ENCODE measurements around the gene UBQLN1.

The UBQLN1 gene

DNA sequence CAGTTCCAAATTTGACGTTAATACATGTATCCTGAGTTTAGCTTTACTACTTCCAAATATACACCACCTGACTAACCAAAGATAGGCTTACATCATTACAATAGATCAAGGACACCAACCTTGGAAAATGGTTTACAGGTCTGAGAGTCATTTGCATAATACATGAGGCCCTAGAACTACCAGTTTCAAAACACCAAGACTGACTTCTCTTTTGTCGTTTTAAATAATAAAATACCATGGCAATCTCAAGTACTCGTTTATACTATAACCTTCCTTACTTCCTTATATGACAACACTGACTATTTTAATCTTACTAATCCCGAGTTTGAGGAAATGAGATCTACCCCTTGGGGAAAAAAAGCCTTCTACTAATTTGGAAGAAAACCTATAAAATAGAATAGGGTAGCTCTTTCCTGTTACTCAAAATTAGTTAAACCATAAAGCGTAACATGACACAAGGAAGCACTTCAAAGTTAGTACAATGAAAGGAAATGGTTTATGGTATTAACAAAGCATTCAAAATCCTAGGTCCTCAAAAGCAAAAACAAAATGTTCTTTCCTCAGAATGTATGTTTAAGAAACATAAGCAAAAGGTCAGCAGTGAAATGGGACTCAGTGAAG lies 42.1 kb downstream of the UBQLN1 start:
- H3K4me3 Mint-ChIP-seq = no peak overlapping the region
- H3K4me1 Mint-ChIP-seq = peaks cover 15 to 23% of the 10 kb centered on the region in 2 donors
- H3K27ac Mint-ChIP-seq = peak overlapping the region; percentile 68
- no peaks in the 10 kb centered on the region for H3K9me3 Mint-ChIP-seq
- no peaks in the 10 kb centered on the region for H3K27me3 Mint-ChIP-seq
- H3K36me3 Mint-ChIP-seq = peaks cover 22 to 36% of the 10 kb centered on the region in 2 donors
- peak; percentile 74 to 75 for ATAC-seq (replicated peaks)
- DNase-seq = no peak

DNA sequence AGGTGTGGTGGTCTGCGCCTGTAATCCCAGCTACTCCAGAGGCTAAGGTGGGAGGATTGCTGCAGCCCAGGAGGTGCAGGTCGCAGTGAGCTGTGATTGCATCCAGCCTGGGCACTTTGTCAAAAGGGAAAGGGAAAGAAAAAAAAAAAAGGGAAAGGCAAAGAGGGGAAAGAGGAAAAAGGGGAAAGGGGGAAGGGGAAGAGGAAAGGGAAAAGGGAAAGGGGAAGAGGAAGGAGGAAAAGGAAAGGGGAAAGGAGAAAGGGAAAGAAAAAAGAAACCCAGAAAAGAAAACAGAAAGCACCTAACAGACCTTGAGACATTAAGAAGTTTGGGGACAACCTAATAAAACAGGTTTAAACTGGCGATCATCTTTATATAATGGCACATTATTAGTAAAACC lies 44.8 kb downstream of the UBQLN1 start:
- H3K36me3 Mint-ChIP-seq = peaks cover 25 to 38% of the 10 kb centered on the region in 2 donors
- H3K27ac Mint-ChIP-seq = no peak overlapping the region
- ATAC-seq (replicated peaks) (no peak), DNase-seq (no peak)
- H3K9me3 Mint-ChIP-seq = no peaks in the 10 kb centered on the region
- H3K4me3 Mint-ChIP-seq = no peak overlapping the region
- H3K27me3 Mint-ChIP-seq = no peaks in the 10 kb centered on the region
- peaks cover 15 to 23% of the 10 kb centered on the region in 2 donors for H3K4me1 Mint-ChIP-seq

DNA sequence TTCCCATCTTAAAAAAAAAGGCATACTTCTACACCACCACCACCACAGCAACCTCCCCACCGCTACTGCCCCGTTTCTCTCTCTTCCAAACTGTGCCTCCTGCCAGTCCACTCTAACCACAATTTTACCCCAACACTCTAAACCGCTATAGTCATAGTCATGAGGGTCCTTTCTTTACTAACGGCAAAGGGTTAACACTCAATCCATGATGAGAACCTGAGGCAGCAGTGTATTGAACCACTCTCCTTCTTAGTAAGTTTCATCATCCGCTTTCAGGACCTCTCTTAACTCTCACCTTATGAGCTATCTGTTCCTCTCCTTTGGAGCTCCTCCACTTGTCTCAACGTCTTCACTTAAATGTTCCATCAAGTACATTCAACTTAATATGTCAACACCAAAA lies 50.8 kb downstream of the UBQLN1 start:
- DNase-seq (no peak), ATAC-seq (replicated peaks) (no peak)
- Mint-ChIP-seq H3K9me3 (peaks cover 0 to 6% of the 10 kb centered on the region in 2 donors), H3K4me1 (peaks cover 0 to 7% of the 10 kb centered on the region in 2 donors), H3K36me3 (peaks cover 23 to 42% of the 10 kb centered on the region in 2 donors), H3K27ac (no peak overlapping the region), H3K4me3 (no peak overlapping the region), H3K27me3 (no peaks in the 10 kb centered on the region)

DNA sequence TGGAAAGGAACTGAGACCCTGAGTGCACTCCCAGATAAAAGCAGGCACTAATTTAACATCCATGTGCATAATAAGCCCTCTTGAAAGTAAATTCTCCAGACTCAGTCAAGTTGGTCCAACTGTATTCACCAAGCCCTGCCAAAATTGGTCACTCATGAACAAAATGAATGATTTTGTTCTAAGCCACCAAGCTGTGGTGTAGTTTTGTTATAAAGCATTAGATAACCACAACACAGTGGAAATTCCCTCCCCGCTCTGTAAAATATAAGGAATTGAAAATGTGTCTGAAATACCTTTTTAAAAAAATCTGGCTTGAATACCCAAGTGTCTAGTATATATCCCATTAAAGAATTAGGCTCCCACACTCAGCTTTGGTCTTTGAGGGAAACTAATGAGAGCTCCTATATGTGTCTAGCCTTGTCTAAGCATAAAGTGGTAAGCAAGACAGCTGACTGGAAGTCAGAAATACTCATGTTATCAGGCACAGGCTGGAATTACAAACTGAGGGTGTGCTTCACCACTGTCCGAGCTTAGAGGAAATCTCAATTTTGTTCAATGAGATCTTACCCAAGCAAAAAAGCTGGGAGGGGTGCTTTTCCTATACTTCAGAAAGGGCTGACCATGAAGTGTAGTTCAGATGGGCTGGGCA lies 51.6 kb downstream of the UBQLN1 start:
- Mint-ChIP-seq H3K27ac (no peak overlapping the region), H3K4me1 (peaks cover 0 to 7% of the 10 kb centered on the region in 2 donors), H3K9me3 (peaks cover 0 to 6% of the 10 kb centered on the region in 2 donors), H3K36me3 (peaks cover 28 to 43% of the 10 kb centered on the region in 2 donors), H3K4me3 (no peak overlapping the region), H3K27me3 (no peaks in the 10 kb centered on the region)
- DNase-seq = no peak
- peak; percentile 82 to 94 for ATAC-seq (replicated peaks)

DNA sequence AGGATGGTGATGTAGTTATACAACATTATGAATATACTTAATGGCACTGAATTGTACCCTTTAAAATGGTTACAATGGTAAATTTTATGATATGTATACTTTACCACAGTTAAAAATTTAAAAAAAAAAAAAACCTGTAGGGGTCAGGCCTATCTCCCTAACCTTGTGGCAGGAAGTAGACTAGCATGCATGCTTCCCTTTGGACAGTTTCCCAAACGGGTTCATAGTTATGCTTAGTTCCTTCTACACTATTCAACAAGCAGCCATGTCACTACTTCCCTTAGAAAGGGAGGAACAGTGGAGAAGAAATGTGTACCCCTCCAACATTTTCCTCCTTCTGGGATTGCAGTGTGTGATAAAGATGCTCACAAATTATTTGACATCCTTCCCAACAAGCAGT lies 52.3 kb downstream of the UBQLN1 start:
- Mint-ChIP-seq H3K9me3 (peaks cover 0 to 6% of the 10 kb centered on the region in 2 donors), H3K27me3 (no peaks in the 10 kb centered on the region), H3K36me3 (peaks cover 31 to 46% of the 10 kb centered on the region in 2 donors), H3K4me1 (peaks cover 6 to 7% of the 10 kb centered on the region in 2 donors), H3K4me3 (no peak overlapping the region), H3K27ac (no peak overlapping the region)
- DNase-seq (no peak), ATAC-seq (replicated peaks) (no peak)

DNA sequence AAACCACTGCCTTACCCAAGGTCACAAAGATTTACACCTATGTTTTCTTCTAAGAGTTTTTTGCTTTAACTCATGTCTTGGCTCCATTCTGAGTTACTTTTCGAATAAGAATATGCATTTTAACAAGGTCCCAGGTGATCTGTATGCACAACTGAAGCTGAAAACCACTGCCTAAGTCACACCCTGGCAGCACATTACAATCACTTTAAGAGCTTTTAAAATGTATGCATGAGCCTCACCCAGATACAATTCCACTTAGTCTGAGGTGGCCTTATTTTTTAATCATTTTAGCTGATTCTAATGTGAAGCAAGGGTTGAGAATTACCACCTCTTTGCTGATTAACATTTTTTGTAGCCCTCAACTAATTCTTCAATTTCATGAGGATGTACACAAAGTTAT lies 55.3 kb downstream of the UBQLN1 start:
- Mint-ChIP-seq H3K36me3 (peaks cover 37 to 61% of the 10 kb centered on the region in 2 donors), H3K4me3 (no peak overlapping the region), H3K27ac (no peak overlapping the region)

DNA sequence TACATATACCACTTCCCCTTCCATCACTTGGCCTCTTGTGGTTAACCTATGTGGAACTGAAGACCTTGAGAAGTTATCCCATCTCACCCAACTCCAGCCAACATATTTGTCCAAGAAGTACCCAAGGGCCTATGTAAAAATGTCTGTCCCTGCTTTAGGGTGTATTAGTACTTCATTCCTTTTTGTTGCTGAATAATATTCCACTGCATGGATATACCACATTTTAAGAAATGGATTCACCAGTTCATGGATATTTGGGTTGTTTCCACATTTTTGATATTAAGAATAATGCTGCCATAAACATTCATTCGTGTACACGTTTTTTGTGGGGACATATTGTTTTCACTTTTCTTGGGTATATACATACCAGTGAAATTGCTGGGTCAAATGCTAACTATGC lies 56.2 kb downstream of the UBQLN1 start:
- Mint-ChIP-seq H3K27ac (peak overlapping the region; percentile 42), H3K27me3 (no peaks in the 10 kb centered on the region), H3K36me3 (peaks cover 37 to 63% of the 10 kb centered on the region in 2 donors), H3K4me3 (no peak overlapping the region), H3K4me1 (peaks cover 17 to 35% of the 10 kb centered on the region in 2 donors), H3K9me3 (peaks cover 2 to 6% of the 10 kb centered on the region in 2 donors)
- ATAC-seq (replicated peaks) (no peak), DNase-seq (no peak)

More for the DNA sequence above, 55.3 kb downstream of the UBQLN1 start:
- Mint-ChIP-seq H3K4me1 (peaks cover 15 to 31% of the 10 kb centered on the region in 2 donors), H3K27me3 (no peaks in the 10 kb centered on the region), H3K9me3 (peaks cover 2 to 6% of the 10 kb centered on the region in 2 donors)
- DNase-seq (no peak), ATAC-seq (replicated peaks) (no peak)

DNA sequence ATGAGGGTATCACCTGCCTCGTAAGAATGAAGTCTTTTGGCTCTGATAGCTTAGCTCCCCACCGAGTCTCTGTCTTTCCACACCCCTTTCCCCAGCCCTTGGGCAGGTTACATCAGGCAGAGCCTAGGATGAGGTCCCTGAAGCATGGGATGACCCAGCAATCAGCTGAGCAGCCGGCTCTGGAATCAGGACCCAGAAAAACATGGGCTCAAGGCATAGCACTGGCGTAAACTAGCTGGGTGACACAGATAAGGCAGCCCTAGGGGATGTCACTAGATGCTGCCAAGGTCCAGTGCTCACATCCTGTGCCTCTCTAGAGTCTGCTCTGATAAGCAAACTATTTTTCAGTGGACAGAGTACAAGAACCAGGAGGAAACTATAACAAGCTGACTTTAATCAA lies 58.2 kb downstream of the UBQLN1 start:
- Mint-ChIP-seq H3K36me3 (peaks cover 31 to 55% of the 10 kb centered on the region in 2 donors), H3K4me1 (peaks cover 17 to 38% of the 10 kb centered on the region in 2 donors), H3K9me3 (peaks cover 2 to 6% of the 10 kb centered on the region in 2 donors), H3K4me3 (no peak overlapping the region), H3K27me3 (no peaks in the 10 kb centered on the region), H3K27ac (no peak overlapping the region)
- ATAC-seq (replicated peaks) (no peak), DNase-seq (no peak)

DNA sequence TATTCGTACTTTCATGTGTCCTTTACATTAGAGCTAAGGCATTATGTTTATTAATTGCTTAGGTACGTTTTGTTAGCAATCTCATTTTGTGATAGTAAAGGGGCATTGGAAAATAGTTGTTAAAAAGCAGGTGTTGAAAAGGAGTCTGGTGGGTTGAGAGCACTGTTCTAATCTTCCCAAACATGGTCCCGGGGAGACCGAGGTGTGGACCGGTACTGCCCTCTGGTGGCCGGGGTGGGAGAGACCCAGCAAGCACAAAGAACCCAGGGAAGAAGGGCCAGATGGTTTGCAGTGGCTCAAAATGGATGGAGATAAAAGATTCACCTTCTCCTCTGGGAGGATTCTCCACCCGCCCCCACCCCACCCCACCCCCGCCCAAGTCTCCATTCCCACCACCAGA lies 58.7 kb downstream of the UBQLN1 start:
- ATAC-seq (replicated peaks) (peak; percentile 72 to 78), DNase-seq (peak; percentile 13)
- H3K4me3 Mint-ChIP-seq = no peak overlapping the region
- peaks cover 2 to 6% of the 10 kb centered on the region in 2 donors for H3K9me3 Mint-ChIP-seq
- H3K36me3 Mint-ChIP-seq = peaks cover 31 to 52% of the 10 kb centered on the region in 2 donors
- H3K27ac Mint-ChIP-seq = peak overlapping the region; percentile 68
- H3K4me1 Mint-ChIP-seq = peaks cover 17 to 38% of the 10 kb centered on the region in 2 donors
- no peaks in the 10 kb centered on the region for H3K27me3 Mint-ChIP-seq

DNA sequence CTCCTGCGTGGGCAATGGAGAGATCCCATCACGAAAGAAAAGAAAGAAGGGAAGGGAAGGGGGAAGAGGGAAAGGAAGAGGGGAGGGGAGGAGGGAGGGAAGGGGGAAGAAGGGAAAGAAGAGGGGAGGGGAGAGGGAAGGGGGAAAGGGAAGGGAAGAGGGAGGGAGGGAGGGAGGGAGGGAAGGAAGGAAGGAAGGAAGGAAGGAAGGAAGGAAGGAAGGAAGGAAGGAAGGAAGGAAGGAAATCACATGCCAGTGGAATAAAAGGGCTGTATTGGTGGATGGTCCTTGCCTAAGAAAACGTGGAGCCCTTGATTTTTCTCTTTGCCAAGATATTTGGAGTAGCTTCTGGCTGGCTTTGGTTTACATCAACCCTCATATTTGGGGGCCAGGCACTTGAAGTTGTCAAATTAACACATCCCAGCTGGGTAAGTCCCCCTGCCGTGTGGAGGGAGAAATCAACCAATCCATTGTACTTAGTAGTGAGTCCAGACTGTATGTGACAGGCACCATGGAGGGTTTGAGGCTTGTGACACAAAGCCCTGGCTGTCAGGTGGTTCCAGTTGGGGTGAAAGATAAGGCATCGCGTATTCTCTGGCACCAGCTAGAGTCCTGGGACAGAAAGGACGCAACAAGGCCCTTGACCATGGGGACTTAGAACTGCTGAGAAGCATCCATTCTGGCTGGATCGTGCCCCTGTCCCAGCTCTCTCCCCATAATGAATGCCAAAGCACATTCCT lies 61.1 kb downstream of the UBQLN1 start:
- peaks cover 0 to 2% of the 10 kb centered on the region in 2 donors for H3K9me3 Mint-ChIP-seq
- H3K27ac Mint-ChIP-seq = peak overlapping the region; percentile 26
- peaks cover 27 to 45% of the 10 kb centered on the region in 2 donors for H3K36me3 Mint-ChIP-seq
- DNase-seq (no peak), ATAC-seq (replicated peaks) (no peak)
- peaks cover 13 to 38% of the 10 kb centered on the region in 2 donors for H3K4me1 Mint-ChIP-seq
- no peaks in the 10 kb centered on the region for H3K27me3 Mint-ChIP-seq
- no peak overlapping the region for H3K4me3 Mint-ChIP-seq

DNA sequence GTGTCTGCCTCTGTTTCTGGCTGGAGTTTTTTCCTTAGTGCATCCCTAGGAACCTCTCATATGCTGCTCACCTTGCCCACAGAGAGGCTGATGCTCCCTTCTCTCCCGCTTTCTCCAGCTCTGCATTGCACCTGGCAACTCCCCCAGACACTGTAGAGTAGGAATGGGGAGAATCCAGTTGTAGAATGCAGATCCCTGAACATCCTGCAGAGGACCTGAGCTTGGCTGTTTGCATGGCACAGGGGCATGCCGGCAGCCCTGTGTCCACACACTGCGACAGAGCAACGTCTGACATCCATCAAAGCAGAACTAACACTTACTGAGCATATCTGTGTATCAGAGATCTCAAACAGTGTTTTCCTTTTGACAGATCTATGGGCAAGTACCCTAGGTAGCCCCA lies 65.0 kb downstream of the UBQLN1 start:
- H3K27me3 Mint-ChIP-seq = no peaks in the 10 kb centered on the region
- DNase-seq (no peak), ATAC-seq (replicated peaks) (no peak)
- peaks cover 9 to 11% of the 10 kb centered on the region in 2 donors for H3K4me1 Mint-ChIP-seq
- H3K36me3 Mint-ChIP-seq = peaks cover 20 to 36% of the 10 kb centered on the region in 2 donors
- no peak overlapping the region for H3K4me3 Mint-ChIP-seq
- peak overlapping the region; percentile 42 for H3K27ac Mint-ChIP-seq
- no peaks in the 10 kb centered on the region for H3K9me3 Mint-ChIP-seq

DNA sequence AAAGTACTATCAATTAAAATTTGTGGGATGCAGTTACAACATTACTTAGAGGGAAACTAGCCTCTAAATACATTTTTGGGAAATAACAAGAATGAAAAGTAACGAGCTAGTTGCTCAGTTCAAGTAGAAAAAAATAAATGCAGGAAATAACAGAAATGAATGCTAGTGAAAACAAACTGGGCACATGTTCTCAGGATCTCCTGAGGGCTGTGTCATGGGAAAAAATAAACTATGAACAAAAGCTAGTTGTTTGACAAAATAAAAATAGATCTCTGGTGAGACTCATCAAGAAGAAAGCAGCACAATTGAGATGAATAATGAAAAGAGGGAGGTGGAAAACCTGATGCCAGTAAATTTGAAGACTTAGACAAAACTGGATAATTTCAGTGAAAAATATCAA lies 68.5 kb downstream of the UBQLN1 start:
- DNase-seq = no peak
- H3K4me3 Mint-ChIP-seq = no peak overlapping the region
- ATAC-seq (replicated peaks) = no peak
- no peak overlapping the region for H3K27ac Mint-ChIP-seq
- no peaks in the 10 kb centered on the region for H3K4me1 Mint-ChIP-seq
- no peaks in the 10 kb centered on the region for H3K9me3 Mint-ChIP-seq
- H3K27me3 Mint-ChIP-seq = no peaks in the 10 kb centered on the region
- peaks cover 16 to 36% of the 10 kb centered on the region in 2 donors for H3K36me3 Mint-ChIP-seq

DNA sequence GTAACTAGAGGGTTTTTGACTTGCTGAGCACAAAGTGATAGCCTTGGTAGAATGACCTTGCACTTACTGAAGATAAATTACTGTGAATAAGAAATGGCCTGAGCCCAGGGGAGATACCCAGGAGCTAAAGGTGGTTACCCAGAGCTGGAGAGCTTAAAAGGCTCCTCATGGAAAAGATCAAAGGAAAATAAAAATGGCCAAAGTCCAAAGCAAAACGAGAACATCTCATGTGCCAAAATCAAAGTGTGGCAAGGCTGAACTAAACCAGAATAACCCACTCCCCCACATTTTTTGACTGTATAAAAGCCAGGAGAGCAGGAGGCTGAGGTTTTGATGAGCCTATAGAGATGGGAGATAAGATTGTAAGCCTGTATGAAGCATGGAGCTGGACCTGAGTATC lies 70.4 kb downstream of the UBQLN1 start:
- no peak overlapping the region for H3K4me3 Mint-ChIP-seq
- no peak overlapping the region for H3K27ac Mint-ChIP-seq
- no peaks in the 10 kb centered on the region for H3K27me3 Mint-ChIP-seq
- H3K4me1 Mint-ChIP-seq = no peaks in the 10 kb centered on the region
- DNase-seq = no peak
- H3K9me3 Mint-ChIP-seq = no peaks in the 10 kb centered on the region
- no peak for ATAC-seq (replicated peaks)
- H3K36me3 Mint-ChIP-seq = peaks cover 10 to 28% of the 10 kb centered on the region in 2 donors

DNA sequence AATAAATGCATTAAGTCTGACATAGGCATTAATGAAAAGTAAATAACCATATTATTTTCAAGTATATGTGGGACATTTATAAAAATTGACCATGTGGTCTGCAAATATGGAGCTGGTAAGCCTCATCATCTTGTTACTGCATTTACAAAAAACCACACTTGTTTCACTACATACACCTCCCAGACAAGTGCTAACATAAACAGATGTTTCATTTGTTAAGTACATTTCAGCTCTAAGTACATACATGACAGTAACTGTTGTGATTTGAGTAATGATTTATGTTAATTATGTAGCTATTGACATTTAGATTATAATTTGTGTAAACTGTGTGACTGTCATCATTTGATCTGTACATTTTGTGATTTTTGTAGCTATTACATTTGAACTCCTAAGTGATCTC lies 70.9 kb downstream of the UBQLN1 start:
- H3K27me3 Mint-ChIP-seq = no peaks in the 10 kb centered on the region
- ATAC-seq (replicated peaks) = no peak
- no peaks in the 10 kb centered on the region for H3K9me3 Mint-ChIP-seq
- H3K4me1 Mint-ChIP-seq = no peaks in the 10 kb centered on the region
- H3K36me3 Mint-ChIP-seq = peaks cover 12 to 33% of the 10 kb centered on the region in 2 donors
- DNase-seq = no peak
- H3K4me3 Mint-ChIP-seq = no peak overlapping the region
- no peak overlapping the region for H3K27ac Mint-ChIP-seq
